HG02840 (cell line): ENCODE measurements around the gene CAPZB.
"Not testable (repeated sequence)": the region's sequence is repeated elsewhere in the genome, so short reads cannot be mapped to it uniquely, and the experiment has no call there.

ENCODE experiments used
- ATAC-seq: cut with Tn5 transposase; IDR thresholded peaks from one replicate; pipeline ENCODE4 v1.9.1; 2021; ENCODE audit warnings: mild to moderate bottlenecking, moderate library complexity, moderate number of reproducible peaks; ENCODE audit not compliant: unreplicated experiment, low FRiP score

Gene CAPZB

DNA sequence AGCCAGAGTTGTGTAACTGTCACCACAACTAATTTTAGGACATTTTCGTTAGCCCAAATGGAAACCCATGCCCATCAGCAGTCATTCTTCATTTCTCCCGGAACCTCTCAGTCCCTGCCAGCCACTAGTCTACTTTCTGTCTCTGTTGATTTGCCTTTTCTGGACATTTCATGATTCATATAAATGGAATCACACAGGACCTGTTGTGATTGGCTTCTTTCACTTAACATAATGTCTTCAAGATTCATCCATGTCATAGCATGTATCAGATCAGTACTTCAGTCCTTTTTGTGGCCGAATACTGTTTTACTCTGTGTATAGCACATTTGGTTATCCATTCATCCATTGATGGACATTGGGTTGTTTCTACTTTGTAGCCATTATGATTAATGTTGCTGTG is 166.1 kb downstream of the CAPZB start:
- no peak for ATAC-seq

DNA sequence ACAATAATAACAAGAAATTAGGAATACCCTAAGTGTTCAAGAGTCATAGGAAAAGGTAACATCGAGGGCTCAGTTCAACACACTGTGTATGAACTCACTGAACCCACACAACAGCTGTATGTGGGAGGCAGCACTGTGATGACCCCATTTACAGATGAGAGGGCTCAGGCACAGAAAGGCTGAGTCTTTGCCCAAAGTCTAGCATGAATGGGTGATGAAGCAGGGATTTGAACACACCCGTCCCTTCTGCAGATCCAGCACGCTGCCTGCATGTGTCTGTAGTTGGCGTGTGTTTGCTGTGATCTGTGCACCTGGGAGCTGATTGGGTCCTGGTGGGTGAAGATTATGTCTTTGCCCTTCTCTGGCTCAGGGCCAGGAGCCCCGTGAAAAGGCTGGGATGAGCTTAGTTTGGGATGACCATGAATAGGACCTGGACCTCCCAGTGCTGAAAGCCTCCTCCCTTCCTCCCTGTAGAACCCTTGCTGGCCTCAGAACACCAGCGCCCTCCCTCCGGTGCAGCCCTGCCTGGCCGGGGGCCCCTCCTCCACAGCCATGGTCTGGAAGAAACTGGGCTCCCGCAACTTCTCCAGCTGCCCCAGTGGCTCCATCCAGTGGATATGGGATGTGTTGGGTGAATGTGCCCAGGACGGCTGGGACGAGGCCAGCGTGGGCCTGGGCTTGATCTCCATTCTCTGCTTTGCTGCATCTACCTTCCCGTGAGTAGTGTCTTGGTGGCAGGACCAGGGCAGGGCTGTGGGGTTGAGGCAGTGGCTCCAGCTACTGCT is 168.0 kb downstream of the CAPZB start:
- ATAC-seq: no peak

DNA sequence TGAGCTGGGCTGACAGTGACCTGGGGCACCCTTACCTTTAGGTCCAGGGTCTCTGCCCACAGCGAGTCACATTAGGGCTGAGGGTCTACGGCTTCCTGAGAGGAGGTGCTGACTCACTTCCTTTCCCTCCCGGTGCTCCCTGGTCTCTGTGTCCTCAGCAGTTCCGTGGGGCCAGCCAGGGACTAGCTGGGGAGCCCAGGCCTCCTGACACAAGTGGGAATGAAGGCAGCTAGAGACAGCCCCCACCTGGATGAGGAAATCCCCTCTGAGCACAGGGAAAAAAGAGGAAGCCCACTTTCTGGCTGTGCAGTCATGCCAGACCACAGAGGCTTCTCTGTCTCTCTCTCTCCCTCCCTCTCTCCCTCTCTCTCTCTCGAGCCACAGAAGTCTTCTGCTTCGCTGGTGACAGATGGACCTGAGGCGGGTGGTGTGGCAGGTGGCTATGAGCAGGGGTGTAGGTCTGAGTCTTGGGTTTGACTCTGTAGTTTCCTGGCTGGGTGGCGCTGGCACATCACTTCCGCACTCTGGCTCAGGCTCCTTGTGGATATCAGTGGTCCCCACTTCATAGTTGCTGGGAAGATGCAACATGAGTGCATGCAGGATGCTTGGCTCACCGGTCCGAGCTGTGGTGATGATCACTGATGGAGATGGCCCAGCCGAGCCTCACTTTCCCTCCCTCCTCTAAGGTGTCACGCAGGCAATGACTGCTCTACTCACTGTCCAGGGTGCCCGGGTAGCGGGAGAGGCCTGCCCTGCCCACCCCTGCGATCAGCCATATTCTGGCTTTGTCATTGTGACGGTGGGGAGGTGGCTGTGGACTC is 169.8 kb downstream of the CAPZB start:
- no peak for ATAC-seq

DNA sequence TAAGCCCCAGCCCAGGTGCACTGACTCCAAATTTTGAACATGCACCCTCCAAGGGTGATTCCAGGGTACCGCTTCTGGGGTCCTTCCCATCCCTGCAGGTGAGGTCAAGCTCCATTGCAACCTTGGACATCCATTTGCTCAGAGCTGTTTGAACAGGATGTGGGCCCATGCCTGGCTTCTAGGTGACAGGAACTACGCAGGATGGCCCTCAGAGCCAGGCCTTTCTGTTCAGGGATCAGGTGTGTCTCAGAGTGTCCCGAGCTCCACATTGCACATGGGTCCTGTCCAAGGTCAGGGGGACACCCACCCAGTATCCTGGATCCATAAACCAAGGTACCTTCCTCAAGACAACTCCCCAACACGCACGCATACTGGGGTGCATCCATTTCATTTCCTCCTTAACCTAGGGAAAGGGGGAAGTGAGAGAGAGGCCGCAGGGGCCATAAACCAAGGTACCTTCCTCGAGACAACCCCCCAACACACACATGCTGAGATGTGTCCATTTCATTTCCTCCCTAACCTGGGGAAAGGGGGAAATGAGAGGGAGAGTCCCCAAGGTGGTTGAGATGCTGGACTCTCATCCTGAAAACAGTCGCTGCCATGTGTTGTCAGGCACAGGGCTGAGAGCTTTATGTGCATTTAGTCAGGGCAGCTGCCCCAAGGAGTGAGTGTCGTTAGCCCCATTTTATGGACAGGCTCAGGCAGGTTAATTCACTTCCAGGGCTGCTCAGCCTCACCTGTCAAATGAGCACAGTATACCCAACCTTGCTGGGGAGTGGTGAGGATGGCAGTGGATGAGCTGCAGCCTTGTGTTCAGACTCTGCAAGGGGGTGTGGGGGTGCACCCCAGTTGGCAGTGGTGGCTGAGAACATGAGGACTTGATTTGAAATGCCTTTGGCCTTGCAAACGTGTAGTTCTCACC is 171.1 kb downstream of the CAPZB start:
- no peak for ATAC-seq

DNA sequence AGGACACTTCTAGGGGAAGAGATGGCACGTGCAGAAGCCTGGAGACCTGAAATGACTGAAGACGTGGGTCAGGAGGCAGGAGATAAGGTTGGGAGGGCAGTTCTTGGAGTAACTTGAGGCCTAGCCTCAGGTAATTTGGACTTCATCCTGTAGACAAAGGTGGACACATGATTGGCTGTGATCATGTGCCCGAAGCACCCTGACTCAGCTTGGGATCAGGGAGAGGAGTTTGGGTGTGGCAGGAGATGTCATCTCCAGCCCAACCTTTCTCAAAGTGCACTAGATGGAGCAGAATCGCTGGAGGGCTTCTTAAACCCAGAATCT is 171.7 kb downstream of the CAPZB start:
- ATAC-seq: no peak

DNA sequence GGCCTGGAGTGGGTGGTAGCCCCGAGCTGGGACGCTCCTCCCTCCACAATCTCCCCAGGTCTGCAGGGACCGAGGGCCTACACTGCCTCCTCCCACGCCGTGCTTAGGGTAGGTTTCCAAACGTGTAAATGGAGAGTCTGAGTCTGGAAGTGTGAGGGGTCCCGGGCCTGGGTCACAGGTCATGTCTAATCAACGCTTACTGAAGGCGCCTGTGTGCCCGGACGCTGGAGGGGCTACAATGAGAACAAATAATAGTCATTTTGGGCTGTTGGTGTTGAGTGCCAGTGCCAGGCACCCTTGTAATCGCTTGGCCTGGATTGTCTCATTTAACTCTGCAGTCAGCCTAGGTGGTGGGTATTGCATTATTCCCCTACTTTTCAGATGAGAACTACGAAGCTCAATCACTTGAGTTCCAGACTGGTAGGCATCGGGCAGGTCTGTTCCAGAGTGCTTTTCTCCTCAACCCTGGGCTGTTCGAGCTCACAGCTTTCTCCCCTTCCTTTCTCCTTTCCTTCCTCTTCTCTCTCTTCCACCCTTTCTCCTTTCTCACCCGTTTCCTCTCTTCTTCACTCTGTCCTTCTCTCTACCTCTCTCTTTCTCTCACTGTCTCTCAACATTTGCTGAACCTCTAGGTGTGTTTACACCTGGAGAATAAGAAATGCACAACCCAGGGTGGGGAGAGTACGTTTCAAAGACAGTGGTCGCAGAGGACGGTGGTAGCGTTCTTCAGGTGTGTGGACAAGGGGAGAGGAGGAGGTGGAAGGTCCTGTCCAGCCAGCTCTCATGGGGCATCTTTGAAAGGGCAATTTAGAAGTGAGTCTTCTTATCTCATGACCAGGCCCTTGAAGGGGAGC is 172.3 kb downstream of the CAPZB start:
- ATAC-seq: peak; percentile 17

DNA sequence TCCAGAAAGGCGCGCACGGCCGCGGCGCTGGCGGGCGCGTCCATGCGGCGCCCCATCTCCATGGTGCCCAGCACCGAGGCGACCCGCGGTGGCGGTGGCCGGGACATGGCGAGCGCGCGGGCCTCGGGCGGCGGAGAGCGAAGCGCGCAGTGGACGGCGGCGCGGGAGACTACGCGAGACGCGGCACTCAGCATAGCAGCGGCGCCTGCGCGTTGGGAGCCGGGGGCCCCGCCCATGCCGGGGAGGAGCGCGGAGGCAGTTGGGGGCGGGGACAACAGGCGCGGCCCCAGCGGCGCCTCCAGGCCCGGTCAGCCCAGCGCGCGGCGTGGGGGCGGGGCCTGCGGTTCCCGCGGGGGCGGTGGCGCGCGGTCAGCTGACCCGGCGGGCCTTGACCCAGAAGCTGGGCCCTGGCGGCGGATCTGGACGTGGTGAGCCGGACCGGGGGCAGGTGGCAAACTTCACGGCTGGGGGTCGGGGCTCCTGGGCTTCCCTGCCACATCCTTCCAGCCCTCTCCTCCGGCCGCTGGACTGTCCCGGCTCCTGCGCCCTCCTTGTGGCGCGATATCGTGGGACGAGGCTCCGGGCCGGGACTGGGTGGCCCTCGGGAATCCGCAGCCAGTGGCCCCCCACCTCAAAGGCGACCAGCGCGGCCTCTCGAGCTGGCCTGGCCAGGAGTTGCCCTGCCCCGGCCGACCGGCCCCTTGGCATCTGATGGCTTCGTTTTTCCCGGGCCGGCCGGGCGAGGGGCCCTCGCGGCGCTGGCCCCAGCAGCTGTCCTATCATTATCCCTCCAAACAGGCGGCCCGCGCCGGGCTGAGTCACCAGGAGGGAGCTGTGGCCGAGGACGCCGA is 173.2 kb downstream of the CAPZB start, which contains the start of the genes AKR7A2 and SLC66A1:
Gene AKR7A2, minus strand, starts transcription at position 214 of the 851 bp plus-strand sequence. Its CDS starts 20 bp downstream, at position 194.
Gene SLC66A1, plus strand, starts transcription at position 396 of the 851 bp plus-strand sequence. CDS start 5,352 bp downstream, outside the sequence.
- peak; percentile 78 for ATAC-seq

DNA sequence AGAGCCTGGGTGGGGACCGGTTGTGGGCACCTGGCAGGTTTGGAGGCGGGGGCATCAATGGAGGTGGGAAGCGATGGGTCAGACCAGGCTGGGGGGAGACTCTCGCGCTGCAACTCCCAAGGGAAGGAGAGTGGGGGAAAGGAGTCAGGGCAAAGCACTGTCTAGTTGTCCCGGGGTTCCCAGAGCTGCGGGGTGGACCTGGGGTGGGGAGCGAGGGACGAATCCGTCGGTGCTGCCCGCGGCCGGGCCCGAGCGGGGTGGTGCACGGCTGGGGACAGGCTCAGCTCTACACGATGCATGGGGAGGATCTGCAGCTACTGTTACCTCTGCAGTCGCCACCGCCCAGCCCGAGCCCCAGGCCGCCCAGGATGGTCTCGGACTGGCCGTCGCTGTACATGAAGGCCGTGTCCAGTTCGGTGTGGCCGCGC is 173.8 kb downstream of the CAPZB start:
- ATAC-seq: no peak

DNA sequence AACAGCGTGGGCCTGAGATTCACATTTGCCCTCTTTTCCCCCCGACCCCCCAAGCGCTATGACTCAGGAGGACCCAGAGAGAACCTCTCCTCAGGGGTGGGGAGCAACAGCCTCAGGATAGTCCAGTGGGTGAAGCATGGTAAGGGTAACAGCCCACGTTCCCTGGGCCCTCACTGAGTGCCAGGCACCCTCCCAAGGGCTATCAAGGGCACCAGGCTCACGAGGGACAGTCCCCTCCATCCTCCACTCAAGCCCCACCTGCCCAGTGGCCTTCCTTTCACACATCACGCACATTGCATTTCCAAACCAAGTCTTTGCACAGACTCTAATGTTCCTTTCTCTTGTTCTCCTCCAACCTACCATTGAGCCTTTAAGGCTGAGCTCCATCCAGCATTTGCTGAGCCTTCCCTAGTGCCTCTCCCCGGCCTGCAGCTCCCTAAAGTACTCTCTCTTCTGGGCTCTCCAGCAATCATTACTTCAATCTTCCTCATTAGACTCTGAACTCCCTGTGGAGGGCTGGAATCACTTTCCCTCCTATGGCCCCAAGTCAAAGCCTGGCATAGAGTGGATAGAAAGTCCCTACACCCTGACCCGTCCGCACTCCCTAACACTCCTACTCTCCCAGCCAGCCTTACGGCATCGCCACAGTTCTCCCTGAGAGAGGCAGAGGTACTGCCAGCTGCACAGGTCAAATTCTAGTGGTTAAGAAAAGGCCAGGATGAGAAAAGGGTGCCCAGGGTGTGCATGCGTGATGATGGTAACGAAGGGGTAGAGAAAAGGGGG is 174.4 kb downstream of the CAPZB start:
- ATAC-seq: no peak

DNA sequence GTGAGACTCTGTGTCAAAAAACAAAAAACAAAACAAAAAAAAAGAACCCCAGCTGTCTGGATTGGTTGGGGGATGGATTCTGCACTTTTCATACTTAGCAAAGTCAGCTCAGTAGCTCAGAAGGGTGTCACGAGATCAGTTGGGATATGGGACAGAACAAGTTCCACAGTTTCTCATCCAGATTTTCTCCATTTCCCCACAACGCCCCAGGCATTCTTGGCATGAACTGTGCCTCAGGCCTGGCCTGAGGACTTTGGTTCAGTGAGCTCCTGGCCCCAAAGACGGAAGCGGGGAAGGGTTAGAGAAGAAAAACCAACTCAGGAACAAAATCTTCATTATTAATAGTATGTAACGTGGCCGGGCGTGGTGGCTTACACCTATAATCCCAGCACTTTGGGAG is 175.3 kb downstream of the CAPZB start:
- ATAC-seq: no peak

DNA sequence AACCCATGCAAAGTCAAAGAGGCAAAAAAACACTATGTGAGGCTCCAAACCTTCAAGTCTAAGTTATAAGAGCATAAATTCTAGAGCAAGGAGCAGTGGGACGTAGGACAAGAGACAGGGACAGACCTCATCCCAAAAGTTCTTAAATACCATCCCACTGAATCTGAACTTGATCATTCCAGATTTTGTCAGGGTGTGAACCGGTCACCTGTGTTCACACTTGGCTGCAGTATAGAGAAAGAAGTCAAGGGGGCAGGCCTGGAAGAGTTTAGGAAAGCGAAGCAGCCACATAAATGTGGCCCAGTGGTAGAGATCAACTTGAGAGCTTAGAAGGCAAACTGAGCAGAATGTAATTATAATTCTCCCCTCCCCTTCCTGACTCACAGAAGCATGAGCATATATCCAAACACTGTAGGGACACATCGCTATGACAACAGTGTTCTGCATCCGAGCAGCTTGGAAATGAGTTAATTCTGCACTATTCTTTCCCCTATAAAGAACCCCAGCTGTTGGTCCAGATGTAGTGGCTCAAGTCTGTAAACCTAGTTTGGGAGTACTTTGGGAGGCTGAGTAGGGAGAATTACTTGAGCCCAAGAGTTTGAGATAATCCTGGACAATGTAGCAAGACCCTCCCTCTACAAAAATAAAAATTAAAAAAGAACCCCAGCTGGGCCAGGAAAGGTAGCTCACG is 176.1 kb downstream of the CAPZB start:
- no peak for ATAC-seq

DNA sequence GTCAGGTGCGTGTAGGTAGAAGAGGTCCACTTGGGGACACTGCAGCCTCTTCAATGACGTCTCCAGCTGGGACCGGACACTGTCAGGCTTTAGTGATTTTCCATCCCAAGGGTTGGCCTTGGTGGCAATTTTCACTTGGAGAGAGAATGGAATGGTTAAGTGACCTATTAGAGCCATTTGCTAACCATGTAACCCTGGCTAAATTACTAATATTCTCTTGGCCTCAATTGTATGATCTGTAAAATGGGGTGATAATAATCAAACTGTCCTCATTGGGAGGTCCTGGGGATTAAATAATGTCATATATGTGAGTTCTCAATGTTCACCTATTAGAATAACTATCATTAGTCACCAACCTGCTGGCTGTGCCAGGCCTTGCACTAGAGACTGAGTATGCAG is 176.8 kb downstream of the CAPZB start:
- ATAC-seq: no peak

DNA sequence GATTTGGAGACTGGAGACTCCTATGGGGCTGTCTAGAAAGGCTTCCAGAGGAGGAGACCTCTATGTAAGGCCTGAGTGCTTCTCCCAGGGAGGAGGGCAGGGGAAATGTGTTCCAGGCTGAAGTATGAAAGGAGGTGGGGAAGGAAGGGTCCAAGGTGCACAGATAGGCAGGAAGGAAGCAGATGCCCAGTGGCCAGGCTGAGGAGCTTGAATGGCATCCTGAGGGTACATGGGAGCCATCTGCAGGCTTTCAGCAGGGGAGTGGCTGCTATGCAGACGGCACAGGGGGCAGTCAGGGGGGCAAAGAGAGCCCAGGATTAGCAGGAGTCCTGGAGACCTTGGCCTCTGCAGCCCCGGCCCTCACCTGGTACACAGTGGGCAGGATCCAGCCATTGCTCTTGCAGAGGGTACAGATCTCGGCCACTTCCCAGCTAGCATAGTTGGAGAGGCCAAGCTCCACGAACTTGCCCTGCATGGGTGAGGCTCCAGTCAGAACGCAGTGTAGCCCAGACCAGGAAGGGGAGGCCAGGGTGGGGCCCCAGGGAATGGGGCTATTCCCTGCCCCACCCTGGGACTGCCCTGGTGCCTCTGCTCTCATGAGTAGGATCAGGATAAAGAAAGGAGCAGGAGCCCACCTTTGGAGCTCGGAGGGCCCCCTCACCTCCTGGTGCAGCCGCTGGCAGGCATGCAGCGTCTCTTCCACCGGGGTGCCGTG is 177.4 kb downstream of the CAPZB start:
- no peak for ATAC-seq

DNA sequence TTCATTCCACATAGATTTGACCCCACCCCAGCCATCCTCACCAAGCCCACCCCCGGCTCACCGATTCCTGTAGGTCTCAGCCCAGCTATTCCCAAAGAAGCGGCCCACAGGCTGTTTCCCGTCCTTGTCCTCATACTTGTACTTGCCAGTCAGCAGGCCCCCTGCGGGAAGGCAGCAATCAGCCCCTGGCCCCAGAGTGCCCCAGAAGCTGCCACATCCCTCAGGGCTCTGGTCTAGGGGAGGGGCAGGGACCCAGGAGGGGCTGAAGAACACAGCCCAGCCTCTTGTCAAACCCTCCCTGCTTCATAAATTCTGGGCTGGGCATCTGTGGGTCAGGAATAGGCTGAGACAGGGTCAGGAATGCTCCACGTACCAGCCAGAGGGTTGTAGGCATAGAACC is 178.4 kb downstream of the CAPZB start:
- no peak for ATAC-seq

DNA sequence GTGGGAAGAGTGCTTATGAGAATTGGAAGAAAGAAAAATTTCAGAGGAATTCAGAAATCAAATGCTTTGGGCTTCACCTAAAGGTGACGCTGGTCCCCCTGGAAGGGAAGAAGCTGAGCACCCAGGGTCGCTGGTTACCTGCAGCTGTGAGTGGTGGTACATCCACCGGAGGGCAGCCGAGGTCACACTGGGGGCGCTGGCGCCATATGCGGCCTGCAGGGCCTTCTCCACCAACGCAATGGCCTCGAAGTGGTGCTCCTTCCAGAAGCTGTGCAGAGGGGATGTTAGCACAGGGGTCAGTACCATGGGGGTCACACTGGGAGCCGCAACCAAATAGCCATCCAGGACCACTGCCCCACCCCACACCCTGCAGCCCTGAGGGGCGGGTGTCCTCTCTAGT is 179.5 kb downstream of the CAPZB start:
- ATAC-seq: no peak

DNA sequence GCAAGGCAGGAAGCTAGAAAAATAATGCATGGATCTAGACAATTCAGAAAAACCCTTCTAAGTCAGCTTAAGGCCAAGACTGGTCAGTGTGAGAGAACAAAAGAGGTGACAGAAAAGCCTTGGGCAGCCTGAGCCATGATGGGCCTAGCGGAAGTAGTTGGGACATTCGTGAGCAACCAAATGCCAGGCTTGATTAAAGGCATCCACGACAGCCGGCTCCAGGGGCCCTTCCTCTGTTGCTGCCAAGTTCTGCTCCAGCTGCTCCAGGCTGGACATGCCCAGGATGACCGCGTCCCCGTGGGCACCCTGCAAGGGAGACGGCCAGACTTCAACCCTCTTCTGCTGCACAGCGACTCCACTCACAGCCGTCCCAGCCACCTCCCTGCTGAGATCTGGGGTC is 181.3 kb downstream of the CAPZB start:
- not testable (repeated sequence) for ATAC-seq

DNA sequence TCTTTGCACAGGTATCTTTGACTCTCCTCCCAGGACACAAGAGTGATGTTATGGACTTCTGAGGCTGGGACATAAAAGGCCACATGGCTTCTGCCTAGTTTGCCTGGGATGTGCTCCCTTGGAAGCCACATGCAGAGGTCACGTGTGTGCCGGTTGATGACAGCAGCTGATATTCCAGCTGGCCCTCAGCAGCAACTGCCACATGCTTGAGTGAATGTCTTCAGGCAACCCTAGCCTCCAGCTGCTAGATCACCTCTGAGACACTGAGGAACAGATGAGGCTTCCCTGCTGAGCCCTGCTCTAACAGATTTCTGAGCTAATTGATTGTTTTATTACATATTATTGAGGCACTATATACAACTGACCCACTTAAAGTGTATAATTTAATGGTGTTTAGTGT is 185.1 kb downstream of the CAPZB start:
- ATAC-seq: no peak
